C4-2B (cell line): ENCODE results near the gene NPAS3.

Experiments
- H3K27ac ChIP-seq: fragments of 450-650 bp; 2 replicates; pipeline ENCODE4 v1.5.1; 2017
- ZFX ChIP-seq: fragments of 450-650 bp; IDR thresholded peaks from 2 replicates; pipeline ENCODE4 v1.6.1; 2017
- TF ChIP-seq, protein P1 (sequence below): fragments of 450-650 bp; conservative IDR thresholded peaks from 2 replicates; pipeline ENCODE4 v1.5.1; 2017; ENCODE audit warnings: mild to moderate bottlenecking

Gene NPAS3

GRCh38 chr14:33061667-33062325 lies 123.1 kb downstream of the NPAS3 start:
- no peak overlapping the region for H3K27ac ChIP-seq
- TF ChIP-seq ZFX, result no peak
- TF ChIP-seq, protein P1, sequence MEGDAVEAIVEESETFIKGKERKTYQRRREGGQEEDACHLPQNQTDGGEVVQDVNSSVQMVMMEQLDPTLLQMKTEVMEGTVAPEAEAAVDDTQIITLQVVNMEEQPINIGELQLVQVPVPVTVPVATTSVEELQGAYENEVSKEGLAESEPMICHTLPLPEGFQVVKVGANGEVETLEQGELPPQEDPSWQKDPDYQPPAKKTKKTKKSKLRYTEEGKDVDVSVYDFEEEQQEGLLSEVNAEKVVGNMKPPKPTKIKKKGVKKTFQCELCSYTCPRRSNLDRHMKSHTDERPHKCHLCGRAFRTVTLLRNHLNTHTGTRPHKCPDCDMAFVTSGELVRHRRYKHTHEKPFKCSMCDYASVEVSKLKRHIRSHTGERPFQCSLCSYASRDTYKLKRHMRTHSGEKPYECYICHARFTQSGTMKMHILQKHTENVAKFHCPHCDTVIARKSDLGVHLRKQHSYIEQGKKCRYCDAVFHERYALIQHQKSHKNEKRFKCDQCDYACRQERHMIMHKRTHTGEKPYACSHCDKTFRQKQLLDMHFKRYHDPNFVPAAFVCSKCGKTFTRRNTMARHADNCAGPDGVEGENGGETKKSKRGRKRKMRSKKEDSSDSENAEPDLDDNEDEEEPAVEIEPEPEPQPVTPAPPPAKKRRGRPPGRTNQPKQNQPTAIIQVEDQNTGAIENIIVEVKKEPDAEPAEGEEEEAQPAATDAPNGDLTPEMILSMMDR, result no peak

GRCh38 chr14:33062476-33062875 lies 123.8 kb downstream of the NPAS3 start:
- no peak overlapping the region for H3K27ac ChIP-seq
- no peak for TF ChIP-seq ZFX
- TF ChIP-seq, protein P1, result no peak

DNA sequence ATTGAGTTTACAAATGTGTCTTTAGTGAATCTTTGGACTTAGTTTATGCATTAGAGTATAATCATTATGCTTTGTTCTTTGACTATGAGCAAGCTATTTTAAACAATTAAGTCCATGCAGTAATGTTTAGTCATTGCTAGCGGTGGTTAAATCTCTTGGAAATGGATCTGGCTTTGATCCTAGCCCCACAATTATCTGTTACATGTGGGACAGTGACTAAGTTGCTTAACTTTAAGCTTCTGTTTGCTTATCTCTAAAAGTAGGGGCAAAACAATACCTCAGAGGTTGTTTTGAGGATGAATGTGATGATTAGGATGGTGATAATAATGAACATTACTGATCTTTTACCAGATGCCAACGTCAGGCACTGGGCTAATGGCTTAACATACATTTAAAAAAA lies 124.2 kb downstream of the NPAS3 start:
- H3K27ac ChIP-seq, result no peak overlapping the region
- no peak for TF ChIP-seq ZFX
- TF ChIP-seq, protein P1, result no peak

DNA sequence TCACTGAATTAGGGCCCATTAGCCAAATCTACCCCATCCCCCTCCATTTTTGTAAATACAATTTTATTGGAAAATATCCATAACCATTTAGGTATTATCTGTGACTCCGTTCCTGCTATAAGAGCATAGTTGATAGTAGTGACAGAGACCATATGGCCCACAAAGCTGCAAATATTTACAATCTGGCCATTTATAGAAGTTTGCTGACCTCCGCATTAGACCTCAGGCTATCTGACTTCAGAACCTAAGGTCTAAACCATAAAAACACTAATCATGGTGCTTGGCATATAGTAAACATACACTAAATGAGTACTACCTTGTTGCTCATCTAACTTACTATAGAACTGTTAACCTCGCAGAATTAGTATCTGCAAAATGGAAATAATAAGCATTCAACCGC lies 124.8 kb downstream of the NPAS3 start:
- TF ChIP-seq, protein P1, result no peak
- TF ChIP-seq ZFX, result no peak
- no peak overlapping the region for H3K27ac ChIP-seq

- no peak overlapping the region for H3K27ac ChIP-seq
- TF ChIP-seq, protein P1, result no peak
- TF ChIP-seq ZFX, result no peak
Observed at GRCh38 chr14:33065634-33066033, 127.0 kb downstream of the NPAS3 start.

- TF ChIP-seq, protein P1, result no peak
- TF ChIP-seq ZFX, result no peak
- H3K27ac ChIP-seq, result no peak overlapping the region
Observed at GRCh38 chr14:33068040-33068439, 129.4 kb downstream of the NPAS3 start.

- no peak for TF ChIP-seq ZFX
- TF ChIP-seq, protein P1, result no peak
- no peak overlapping the region for H3K27ac ChIP-seq
Observed at GRCh38 chr14:33068626-33069025, 129.9 kb downstream of the NPAS3 start.
